NCI-H2227 (cell line): ENCODE results near the gene MID2.
"Not testable (repeated sequence)": the region's sequence is repeated elsewhere in the genome, so short reads cannot be mapped to it uniquely, and the experiment has no call there.

Experiments
- DNase-seq: peaks from one replicate; lab custom pipeline; 2025; ENCODE audit not compliant: unreplicated experiment; lab: John Stamatoyannopoulos, UW

The MID2 gene

DNA sequence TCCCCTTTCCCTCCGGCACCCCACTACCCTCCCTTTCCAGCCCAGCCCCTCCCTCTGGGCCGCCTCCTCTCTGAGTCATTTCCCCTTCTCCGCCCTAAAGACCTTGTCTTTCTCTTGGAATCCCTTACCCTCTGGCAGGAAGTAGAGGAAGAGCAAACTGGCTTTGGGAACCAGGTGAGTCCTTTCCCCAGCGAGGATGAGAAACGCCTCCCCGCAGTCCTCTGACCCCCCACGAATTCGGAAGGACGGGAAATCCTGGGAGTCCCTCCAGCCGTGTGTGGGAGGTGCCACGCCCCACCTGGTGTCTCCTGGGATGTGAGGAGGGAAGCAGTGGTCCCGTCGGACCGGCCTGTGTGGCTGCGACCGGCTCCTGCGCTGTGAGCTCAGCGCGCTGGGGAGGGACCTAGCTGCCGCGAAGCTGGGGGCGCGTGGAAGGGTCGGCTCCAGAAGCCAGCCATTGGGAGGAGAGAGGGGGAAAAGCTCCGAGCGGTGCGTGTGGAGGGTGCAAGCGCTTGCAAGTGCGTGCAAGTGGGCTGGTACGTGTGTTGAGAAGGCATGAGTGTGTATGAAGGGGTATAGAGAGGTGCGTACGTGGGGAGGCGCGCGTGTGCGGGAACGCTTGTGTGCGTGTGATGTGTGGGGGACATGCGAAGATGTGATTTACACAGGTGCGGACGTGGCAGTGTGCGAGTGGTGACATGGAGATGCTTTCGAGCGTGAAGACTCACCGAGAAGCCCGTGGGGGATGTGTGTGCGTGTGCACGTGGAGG, 110.2 kb downstream of the MID2 start:
- peak; percentile 33 for DNase-seq

DNA sequence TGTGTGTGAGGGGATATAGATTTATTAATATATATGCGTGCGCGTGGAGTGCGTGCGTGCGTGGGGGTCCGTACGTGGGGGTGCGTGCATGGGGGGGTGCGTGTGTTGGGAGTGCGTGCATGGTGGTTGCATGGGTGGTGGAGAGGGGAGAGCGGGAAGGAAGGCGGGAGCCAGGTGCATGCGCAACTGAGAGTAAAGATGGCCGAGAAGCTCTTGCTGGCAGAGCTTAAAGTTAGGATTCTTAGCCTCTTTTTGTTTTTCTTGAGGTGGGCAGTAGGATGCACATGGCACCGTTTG, 110.7 kb downstream of the MID2 start:
- DNase-seq: peak; percentile 7

DNA sequence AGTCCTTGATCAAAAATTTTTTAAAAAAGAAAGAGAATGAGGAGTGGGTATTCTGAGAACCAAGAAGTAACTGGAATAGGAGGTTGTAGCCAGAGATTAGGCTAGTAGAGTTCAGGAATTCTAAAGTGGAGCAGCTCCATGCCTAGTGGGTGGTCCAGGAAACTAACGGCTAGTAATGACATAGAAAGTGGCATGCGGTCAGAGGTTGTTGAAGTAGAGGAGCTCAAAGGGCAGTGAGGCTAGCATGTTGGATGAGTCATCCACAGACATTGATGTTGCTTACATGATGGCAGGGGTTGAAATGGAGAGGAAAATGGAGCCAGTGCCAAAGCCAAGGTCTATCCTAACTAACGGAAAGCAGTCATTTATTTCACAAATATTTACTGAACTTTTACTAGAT, 114.4 kb downstream of the MID2 start:
- no peak for DNase-seq

DNA sequence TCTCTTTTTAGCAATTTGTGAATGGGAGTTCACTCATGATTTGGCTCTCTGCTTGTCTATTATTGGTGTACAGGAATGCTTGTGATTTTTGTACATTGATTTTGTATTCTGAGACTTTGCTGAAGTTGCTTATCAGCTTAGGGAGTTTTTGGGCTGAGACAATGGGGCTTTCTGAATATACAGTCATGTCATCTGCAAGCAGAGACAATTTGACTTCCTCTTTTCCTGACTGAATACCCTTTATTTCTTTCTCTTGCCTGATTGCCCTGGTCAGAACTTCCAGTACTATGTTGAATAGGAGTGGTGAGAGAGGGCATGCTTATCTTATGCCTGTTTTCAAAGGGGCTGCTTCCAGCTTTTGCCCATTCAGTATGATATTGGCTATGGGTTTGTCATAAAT, 129.7 kb downstream of the MID2 start:
- DNase-seq: not testable (repeated sequence)

DNA sequence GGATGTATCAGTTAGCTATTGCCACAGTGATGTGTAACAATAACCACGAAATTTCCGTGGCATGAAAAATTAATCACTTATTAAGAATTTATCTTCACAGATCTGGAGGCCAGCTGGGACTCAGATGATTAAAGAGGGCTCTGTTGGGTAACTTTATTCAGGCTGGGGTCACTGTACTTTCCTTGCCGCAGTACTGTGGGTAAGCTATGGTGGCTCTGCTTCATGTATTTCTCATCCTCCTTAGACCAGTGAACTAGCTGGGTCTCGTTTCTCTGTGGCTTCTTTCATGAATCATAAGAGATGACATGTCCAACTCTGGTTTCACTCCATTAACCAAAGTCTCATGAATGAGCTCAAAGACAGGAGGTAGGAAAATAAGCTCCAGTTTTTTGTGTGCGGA, 143.0 kb downstream of the MID2 start:
- DNase-seq: no peak

DNA sequence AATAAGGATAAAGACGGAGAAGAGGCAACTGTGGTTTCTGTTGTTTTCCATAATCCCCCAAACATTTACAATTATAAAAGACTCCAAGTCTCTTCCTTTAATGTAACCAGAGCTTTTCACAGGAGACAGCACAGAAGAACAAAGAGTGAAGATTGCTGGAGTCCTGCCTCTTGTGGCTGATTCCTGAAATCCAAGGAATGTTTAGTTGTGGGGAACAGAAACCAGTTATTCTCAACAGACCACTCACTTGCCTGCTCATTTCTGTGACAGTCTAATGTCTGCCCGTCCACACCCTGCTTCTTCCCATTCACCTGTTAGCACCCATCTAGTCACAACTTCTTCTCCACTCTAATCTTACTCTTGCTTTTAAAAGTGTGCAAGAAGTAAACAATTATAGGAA, 144.4 kb downstream of the MID2 start:
- DNase-seq: no peak

DNA sequence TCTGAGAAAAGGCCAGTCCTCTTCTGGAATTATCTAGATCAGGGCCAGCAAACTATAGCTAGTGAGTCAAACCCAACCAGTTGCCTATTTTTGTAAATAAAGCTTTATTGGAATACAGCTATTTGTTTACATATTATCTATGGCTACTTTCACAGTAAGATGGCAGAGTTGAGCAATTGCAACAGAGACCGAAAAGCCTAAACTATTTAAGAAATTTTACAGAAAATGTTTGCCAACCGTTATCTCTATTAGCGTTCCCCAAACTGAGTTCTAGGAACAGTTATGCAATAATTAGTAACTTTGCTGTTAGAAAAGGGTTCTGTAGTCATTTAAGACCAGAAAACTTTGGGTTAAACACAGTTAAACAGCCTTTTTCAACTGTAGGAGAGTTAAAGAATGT, 146.0 kb downstream of the MID2 start:
- DNase-seq: no peak
